M059J (cell line): ENCODE results near the gene GPR39. TPM values are rescaled to one million over a fixed set of nuclear protein-coding genes. Genes with fewer than 3 reads are reported as not detected.

Experiments
- DNase-seq: peaks from one replicate; pipeline ENCODE4 v3.0.0-alpha.2; 2012; ENCODE audit warnings: low read depth
- total RNA-seq: library from RNA; depleted of rRNA; stranded (reverse); fragments of >200 nt; shearing (Covaris generic); gene quantifications from 2 replicates; pipeline ENCODE4 v1.2.3, GENCODE V29; 2014

The GPR39 gene
- total RNA-seq, 1 experiment from 2014 or later = 10.7 TPM

DNA sequence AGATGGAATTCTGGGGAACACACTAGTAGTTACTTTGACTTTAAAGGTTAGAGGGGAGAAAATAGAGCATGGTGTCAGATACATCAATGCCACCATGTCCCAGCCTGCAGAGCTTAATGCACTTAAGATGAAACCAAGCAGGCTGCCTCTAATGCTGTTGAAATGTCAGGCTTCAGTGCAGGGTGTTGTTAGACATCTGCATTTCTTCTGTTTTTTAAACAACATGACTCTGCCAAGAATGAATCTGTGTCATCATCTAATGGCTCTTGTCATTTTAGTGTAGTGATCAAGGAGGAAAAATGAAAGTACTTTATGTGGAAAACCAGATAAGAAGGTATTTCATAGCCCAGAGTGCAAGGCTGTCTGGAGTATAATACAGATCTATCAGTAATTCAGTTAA lies 223.5 kb downstream of the GPR39 start:
- DNase-seq = no peak

DNA sequence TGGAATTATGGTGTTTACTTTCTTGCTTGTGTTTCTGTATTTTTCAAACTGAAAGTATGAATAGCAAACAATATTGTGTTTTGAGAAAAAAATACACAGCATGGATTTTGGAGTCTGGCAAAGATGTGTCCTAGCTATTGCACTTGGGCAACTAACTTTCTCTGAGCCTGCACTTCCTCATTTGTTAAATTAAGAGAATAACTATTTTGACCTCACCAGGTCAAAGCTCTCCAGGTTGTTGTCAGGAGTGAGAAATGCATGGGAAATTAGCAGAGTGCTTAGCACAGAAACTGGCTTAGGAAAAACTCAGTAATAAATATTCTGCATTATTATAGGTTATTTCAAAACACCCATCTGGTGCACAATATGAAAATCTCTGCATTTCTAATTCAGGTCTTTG lies 225.2 kb downstream of the GPR39 start:
- DNase-seq = no peak

DNA sequence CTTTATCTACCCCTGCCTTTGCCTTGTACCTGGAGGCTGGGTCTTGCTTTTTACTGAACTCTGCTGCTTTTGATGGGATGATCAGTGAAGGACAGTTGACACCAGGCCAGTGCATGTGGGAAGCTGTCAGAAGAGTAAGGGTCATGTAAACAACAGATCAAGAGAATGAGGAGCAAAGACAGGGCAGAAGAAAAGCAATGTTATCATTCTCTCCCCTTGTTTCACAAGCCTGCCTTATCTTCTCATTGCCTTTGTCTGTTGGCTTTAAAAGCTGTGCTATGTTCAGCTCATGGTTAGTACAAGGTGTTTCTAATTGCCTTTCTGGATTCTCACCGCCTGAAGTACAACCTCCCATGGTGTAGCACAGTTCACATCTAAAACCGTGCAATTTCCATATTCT lies 225.8 kb downstream of the GPR39 start:
- DNase-seq = no peak

DNA sequence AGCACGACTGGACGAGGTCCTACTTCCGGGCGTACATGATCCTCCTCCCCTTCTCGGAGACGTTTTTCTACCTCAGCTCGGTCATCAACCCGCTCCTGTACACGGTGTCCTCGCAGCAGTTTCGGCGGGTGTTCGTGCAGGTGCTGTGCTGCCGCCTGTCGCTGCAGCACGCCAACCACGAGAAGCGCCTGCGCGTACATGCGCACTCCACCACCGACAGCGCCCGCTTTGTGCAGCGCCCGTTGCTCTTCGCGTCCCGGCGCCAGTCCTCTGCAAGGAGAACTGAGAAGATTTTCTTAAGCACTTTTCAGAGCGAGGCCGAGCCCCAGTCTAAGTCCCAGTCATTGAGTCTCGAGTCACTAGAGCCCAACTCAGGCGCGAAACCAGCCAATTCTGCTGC lies 228.6 kb downstream of the GPR39 start:
- DNase-seq = no peak

DNA sequence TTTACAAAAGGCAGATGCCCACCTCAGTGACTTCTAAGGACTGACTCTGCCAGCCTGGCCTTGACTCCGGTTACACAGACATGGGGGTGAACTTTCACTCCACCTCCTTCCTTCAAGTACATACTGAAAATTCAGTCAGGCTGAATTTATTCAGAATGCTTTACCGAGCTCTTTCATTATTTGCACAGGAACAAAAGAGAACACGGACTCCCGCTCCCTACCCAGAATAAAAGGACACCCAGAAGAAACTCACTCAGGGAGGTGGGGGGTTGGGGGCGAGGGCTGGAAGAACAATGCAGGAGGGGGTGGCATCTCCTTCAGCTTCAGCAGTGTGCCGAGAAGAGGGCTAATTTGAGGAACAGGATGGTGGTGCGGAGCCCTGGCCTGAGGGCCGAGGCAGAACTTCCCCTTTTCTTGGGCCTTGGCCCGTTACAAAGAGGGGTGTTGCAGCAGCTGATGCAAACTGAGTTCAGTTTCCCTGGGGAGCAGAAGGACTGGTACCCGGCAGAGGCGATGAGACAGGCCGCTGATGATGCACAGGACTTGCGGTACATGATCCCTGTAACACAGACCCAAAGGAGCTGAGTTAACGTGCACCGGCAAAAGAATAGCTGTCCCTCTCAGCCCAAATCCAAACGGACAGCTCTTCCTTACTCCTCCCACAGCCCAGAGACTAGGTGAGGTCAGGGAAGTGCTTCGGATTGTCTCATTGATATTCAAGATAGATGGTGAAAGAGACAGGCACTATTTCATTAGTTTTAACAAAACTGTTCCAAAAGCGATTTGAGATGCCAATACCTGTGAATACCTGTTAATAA lies 229.3 kb downstream of the GPR39 start:
- no peak for DNase-seq

DNA sequence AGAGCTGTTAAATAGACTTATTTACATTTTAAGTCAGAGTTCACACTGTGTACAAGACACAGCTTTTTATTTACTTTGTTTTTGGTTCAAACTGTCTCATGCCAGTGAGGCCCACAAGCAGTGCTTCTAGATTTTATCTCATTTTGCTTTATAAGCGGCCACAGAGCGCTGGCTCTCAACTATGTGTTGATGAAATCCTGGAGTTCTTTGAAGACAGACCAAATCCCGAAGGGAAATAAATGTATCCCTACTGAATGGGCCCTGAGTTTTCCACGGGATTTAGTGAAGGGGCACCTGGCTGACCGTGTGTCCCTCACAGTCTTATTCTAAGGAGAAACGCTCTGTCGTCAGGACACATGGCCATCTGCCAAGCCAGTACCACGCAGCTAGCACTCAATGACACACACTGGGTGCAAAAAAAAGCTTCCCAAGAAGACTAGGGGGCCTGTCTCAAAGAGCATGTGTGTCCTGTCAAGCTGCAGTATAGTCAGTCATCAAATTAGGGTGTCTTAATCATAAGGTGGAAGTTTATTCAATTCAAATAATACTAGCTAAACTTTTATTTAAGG lies 230.0 kb downstream of the GPR39 start:
- no peak for DNase-seq

DNA sequence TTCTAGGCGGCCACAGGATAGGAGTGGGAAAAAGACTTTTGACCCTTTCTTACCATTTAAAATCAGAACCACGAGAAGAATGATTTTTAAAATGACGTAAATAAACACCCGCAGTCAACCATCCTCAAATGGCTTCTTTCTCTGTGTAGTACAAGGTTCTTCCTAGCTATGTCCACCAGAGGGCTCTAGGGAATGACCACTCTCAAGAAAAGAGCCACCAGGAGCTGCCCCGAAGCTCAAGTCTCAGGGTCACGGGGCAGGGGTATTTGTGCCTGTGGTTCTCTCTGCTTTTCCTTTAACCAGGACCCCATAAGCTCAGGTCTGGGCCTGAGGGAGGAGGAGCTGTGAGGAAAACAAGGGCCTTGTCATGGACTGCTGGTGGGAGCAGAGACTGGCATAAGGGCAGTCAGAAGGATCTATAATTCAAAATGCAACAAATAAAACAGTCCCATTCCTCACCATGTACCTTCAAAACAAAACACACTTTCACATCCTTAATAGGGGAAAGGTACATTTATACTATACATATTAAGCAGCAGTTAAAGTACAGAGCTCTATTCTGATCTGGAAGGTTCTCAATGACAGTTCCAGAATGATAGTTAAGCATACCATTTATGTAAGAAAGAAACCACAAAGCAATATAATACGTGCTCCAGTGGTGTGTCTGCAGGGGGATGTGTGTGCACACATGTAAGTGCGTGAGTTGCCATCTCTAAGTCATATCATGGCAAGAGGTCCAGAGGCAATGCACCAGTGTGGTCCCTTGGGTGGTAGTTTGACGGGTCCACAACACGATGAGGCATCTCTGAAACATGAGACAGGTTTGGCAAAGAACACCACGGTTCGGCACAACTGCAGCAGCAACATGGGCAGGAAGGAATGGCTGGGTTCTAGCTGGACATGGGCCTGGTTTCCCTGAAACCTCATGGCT lies 234.8 kb downstream of the GPR39 start:
- DNase-seq = peak; percentile 67

DNA sequence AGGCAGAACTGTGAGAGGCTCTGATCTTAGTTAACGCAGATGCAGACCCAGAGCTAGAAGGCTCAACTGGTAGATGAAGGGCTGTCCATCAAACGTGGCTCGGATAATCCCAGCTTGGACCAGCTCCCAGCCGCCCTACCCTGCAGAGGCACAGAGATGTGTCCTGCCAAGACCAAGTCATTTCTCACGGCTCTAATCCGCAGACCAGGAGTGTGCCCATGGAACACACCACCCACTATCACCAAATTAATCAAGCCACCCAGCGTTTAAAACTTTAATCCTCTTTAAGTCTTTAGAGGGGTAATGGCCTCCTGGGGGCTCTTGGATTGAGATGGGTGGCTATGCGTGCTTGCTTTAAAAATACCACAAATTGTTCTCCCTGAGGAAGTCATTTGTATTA lies 235.9 kb downstream of the GPR39 start:
- peak; percentile 87 for DNase-seq

DNA sequence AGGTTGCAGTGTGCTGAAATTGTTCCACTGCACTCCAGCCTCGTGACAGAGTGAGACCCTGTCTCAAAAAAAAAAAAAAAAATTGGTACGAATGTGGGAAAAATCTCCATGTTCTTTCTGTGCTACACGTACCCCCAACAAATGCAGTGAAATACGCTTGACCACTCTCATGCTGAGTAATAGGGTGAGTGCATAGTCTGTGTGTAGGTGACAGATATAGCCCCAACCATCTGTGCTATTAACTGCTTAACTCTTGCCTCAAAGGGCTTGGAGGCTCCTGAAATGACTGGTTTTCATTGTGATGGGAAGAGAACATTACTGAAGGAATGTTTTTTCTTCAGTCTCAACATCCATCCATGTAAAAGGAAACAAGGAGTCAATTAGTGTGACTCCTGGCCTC lies 237.7 kb downstream of the GPR39 start:
- peak; percentile 42 for DNase-seq

DNA sequence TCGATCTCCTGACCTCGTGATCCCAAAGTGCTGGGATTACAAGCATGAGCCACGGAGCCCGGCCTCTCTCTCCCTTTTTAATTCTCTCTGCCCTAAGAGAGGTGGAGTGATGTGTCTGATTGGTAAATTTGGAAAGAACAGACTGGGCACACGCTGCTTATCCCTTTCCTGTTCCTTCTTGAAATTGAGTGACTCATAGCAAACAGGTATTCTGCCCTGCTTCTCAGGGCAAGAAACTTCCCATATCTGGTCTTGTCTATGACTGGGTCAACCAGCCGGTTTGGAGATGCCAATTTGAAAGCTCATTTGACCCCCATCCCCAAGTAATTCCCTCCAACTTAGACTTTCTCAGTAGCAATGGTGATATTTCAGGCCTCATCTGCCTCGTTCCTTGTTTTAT lies 238.4 kb downstream of the GPR39 start:
- DNase-seq = no peak

DNA sequence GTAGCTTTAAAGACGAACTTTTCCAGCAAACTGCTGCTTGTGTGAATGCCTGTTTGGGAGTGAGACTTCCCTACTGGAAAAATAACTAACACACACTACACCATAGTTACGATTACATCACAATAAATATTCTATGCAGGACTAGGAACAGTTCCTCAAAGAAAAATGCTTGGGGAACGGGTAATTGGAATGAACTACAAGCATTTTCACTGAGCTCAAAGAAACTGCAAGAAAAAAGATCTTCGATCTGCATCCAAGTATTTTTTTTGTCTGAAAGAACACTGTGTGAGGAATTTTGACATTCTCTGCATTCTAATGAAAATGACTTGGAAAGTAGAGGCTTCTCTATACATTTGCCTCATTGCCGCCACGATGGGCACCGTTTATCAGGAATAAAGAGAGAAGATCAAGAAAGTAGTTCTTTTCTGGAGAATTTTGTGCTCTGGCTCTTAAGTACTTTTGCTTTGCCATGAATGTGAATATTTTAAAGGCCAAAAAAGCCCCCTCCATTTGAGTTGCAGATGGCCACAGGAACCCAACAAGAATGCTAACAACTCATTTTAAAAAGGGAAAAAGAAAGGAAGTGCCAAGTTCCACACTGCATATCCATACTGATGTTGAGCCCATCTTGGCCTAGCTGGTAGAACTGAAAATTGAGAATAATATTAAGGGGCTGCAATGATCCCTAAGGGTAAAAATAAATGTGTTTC lies 239.8 kb downstream of the GPR39 start:
- no peak for DNase-seq

DNA sequence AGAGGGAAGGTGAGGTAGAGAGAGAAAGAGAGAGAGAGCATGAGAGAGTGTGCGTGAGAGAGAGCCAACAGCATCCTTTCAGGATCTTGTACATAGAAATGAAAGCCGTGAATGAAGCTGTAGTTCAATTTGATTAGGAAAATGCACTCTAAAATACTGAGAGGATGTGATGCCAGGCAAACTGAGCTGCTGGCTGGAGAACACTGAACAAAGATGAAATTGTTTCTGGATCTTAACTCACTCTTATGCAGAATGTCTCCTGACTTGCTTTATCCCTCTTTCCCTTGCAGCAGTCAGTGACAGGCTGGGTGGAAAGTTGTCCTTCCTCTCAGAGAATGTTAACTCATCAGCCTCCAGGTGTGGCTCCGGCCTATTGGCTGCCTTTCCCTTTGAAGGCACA lies 242.7 kb downstream of the GPR39 start:
- DNase-seq = no peak

DNA sequence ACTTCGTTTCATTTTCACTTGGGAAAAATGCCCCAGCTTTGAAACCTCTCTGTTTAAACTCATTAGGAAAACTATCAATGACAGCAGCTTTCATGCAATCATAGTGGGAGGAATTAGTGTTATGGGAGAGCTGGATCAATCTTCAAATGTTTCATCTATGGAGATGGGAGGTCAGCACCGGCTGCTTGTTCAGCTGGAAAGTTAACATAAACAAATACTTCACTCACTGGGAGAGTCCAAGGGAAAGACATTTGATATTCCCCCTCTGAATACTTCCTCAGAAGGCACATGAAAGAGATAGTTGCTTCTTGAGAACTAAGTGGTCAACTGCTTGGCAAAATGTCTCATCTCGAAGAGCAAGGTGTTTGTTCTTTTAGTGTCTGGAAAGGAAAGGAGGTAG lies 246.1 kb downstream of the GPR39 start:
- DNase-seq = peak; percentile 41

DNA sequence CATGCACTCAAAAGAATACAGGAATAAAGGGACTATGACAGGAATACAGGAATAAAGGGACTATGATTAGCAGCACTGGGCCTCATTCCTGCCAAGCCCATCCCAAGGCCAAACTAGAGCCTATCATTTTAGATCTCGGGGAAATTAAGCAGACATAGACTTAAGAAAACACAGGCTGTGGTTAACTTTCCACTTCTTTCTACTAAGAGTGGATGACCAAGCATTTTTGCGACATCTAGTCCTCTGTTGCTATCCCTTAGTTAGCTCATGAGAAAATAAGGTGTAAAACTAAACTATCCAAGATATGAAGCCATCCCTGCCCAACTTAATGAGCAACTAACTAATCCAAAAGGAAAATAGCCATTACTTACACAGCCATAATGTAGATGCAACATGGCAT lies 247.5 kb downstream of the GPR39 start:
- peak; percentile 46 for DNase-seq

DNA sequence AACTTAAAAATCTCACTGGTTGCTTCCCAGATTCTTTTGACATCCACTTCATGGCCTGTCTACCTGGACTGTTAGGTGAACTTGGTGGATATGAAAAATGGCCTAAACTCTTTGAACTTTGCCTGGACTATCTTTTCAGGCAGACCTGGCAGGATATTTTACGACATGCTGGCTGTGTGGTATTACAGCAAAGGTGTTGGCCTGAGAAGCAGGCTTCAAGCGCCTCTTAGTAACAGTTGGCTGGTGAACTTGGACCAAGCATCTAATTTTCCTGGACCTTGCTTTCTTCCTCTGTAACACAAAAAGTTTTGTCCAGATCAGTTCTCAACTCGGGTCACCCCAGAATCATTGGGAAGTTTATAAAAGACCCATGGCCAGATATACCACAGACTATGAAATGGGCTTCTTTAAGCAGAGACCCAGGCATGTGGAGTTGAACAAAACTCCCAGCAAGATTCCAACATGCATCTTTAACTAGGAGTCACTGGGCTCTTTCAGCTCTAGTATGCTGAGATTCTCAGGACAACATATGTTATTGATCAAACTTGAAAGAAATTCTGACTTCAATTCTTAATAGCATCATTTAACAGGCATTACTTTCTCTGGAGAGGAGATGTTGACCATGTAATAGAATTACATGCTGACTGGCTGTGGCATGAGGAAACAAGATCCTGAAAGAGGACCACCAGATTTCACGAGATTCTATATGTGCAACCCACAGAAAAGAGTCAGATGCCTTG lies 249.0 kb downstream of the GPR39 start:
- DNase-seq = no peak

DNA sequence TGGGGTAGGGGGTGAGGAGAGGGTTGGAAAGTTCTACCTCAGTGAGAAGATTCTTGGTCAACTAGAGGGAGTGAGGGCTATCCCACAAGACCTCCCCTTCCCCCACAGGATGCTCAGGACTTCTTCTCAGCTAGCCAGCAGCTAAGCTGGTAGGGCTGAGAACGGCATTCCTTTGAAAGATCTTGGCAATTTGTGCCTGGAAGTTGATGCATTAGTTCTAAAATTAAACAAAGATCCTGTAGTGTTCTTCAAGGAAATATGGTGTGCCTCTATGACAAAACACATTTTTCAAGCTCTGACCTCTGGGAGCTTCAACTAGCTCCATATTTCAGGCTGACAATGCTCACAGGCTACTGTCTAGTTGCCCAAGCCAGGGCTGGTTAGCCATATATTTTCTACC lies 251.1 kb downstream of the GPR39 start:
- peak; percentile 28 for DNase-seq

DNA sequence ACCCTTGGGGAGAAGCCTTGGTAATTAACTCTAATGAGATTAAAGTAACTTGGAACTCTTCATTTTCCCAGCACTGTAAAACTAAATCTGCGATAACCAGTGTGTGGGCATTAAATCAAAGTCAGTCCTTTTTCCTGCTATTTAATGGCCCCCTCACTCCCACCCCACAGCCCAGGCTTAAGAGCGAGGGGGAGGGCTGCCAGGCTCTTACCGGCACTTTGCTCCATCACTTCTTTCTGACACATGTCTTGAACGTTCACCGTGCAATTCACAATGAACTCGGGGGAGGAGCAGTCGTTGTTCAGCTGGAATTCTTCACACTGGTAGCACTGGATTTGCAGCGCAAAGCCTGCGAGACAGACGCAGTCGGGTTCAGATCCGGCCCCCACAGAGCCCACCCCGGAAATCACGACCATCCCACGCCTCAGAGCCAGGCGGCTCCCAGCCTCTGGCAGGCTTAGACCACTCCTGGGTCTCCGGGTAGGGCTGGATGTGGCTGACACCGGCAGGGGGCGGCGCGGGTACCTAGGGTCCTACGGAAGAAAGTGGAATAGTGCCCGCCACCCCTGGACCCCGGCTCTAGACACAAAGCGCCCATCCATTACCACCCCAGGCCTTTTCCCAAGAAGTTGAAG lies 251.7 kb downstream of the GPR39 start:
- peak; percentile 44 for DNase-seq

DNA sequence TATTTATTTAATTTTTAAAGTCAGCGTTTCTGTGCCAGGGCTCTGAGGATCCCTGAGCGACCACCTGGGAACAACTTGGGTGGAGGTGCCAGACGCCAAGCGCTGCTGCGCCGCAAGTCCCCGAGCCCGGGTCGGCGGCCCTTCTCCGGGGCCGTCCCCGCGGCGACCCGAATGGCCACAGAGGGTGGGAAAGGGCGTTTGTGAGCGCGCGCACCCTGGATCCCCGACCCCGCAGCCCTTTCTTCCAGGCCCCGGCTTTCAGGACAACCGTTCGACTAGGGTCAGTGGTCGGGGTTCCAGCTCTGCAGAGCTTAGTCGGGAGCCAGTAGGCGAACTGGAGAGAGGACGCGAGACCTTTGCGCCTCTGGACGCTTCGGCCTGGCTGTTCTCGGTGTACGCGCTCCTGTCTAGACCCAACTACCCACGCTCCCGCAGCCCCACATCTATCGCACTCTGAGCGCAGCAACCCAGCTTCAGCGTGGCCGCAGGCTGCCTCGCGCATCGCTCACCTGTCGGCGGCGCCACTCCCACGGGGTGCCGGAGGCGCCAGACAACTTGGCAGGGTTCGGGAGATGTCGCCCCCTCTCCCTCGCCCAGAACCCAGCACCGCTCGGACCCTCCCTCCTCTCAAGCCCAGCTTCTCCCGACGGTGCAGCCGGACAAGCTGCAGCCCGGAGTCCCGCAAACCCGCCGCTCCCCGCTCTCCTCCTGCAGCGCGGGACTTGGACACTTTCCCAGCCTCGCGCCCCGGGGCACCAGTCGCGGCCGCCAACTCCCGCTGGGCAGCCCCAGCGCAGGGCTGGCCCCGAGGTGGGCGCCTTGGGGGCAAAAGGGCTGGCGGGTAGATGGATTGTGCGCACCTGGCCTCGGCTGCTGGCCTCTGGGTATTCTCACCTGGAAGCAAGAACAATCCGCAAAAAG lies 252.6 kb downstream of the GPR39 start:
- peak; percentile 47 for DNase-seq

DNA sequence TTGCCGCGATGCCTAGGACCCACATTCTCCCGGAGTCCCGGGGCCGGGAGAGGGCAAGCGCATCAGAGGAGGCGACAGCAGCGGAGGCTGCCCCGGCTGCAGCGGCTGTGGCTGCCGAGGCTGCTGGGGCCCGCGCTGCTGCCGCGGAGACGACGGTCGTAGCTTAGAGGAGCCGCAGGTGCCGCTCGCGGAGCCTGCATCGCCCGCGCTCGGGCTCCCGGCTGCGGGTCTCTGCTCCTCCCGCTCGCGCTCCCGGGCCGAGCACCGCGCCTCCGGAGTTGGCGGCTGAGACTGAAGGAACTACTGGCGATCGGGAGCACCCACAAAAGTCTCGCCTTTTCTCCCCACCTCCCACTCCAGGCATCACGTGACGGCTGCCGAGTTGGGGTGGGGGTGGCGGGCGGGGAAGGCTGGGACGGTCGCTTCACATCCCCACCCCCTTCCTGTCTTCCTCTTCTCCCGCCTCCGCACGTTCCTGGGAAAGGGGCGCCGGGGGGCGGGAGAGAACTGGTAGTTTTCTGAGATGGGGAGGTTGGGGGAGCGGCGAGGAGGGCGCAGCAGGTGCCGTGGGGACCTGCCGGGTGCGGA lies 253.4 kb downstream of the GPR39 start, which contains the start of gene LYPD1:
Gene LYPD1 (minus strand): TSS at position 298 of the 588 bp plus-strand sequence. CDS start 273 bp downstream, at position 25.
- peak; percentile 74 for DNase-seq
